ENCODE measurements around the gene CLPTM1L.

- TF ChIP-seq EZH2 (IDR thresholded peaks at IDR 0.05), result no peak
- TF ChIP-seq POLR2AphosphoS5 (IDR thresholded peaks at IDR 0.05; ENCODE audit: borderline replicate concordance, low read depth, low read length), result no peak
- no peak for TF ChIP-seq FOXP2 (optimal IDR thresholded peaks at IDR 0.05; ENCODE audit: control extremely low read depth, extremely low read length, insufficient read depth)
These were observed 33.4 kb downstream of the CLPTM1L start for GRCh38 chr5:1311439-1312055.
